Measurements from ENCODE around the gene BCL2L14. TPM values are rescaled to one million over a fixed set of nuclear protein-coding genes. Genes with fewer than 3 reads are reported as not detected.

Gene BCL2L14
- total and polyA plus RNA-seq, 2 of the 13 experiments (the other 11 are each of a cell fraction or from before 2014, with no cell fraction given) = 0.11 TPM; not detected in 1

- H3K27ac ChIP-seq (ENCODE audit: extremely low read length, insufficient read depth, low read length) = no peak overlapping the region
- intact Hi-C loops (cut with micrococcal nuclease; ENCODE audit: unreplicated experiment) (loop anchor here (1.0 to 10.0 kb wide), 3 partner anchors 132 to 667 kb away; no protein-coding TSS in a partner anchor), in situ Hi-C loops (cut with HindIII; ENCODE audit: extremely low pct_ligation_motif_present, low pct_unique_long_range_greater_than_20kb) (no loop called here)
- H3K4me3 ChIP-seq (replicated peaks in 1 of 3; ENCODE audit: insufficient read depth in 1 of 3, low read depth in 2 of 3, low read length in 3 of 3) = no peak overlapping the region
- ATAC-seq (no peak), DNase-seq (ENCODE audit: low spot score) (no peak), FAIRE-seq (no peak)
- H3K27me3 ChIP-seq (ENCODE audit: control insufficient read depth in 1 of 2, insufficient read depth in 2 of 2, low read length in 2 of 2) = peaks cover 3 to 13% of the 10 kb centered on the region in 2 experiments; a peak in 1 of 5 replicates
- no peaks in the 10 kb centered on the region for H3K79me2 ChIP-seq (ENCODE audit: insufficient read depth, low read length)
- no peak overlapping the region for H2AFZ ChIP-seq (ENCODE audit: low read length)
- POLR2A ChIA-PET = no interaction called here
- no peak overlapping the region for H3K9ac ChIP-seq (ENCODE audit: insufficient read depth, low read depth, low read length)
- no peaks in the 10 kb centered on the region for H3K9me3 ChIP-seq (ENCODE audit: low read length)
- BruUV-seq (replicated peaks) = no TSS peak
- peaks cover 9% of the 10 kb centered on the region for H3K4me1 ChIP-seq (ENCODE audit: insufficient read depth, low read length)
- no peaks in the 10 kb centered on the region for H3K36me3 ChIP-seq (replicated peaks in 1 of 2; ENCODE audit: control insufficient read depth in 1 of 2, insufficient read depth in 2 of 2, low read length in 2 of 2)
- TF ChIP-seq HMGXB4 (CRISPR knock-in tag; IDR thresholded peaks at IDR 0.05; ENCODE audit: borderline replicate concordance in 1 of 2, low read depth in 1 of 2) = no peak
- TF ChIP-seq ZSCAN31 (CRISPR knock-in tag; IDR thresholded peaks at IDR 0.05; ENCODE audit: low read depth) = no peak
- no peak for TF ChIP-seq TOPORS (CRISPR knock-in tag; IDR thresholded peaks at IDR 0.05)
- no peak for TF ChIP-seq IKZF1 (IDR thresholded peaks at IDR 0.05)
- no peak for TF ChIP-seq ZNF331 (CRISPR knock-in tag; IDR thresholded peaks at IDR 0.05)
- no peak for TF ChIP-seq ASH2L (IDR thresholded peaks at IDR 0.05; ENCODE audit: insufficient read length, low read depth, low read length)
- TF ChIP-seq SAFB2 (CRISPR knock-in tag; IDR thresholded peaks at IDR 0.05; ENCODE audit: borderline replicate concordance, low read depth) = no peak
- no peak for TF ChIP-seq ZSCAN22 (CRISPR knock-in tag; IDR thresholded peaks at IDR 0.05)
- TF ChIP-seq ZNF597 (CRISPR knock-in tag; IDR thresholded peaks at IDR 0.05) = no peak
- TF ChIP-seq ERF (CRISPR knock-in tag; IDR thresholded peaks at IDR 0.05) = no peak
- TF ChIP-seq ZSCAN30 (CRISPR knock-in tag; IDR thresholded peaks at IDR 0.05) = no peak
- CTCF ChIA-PET (ENCODE audit: low intra/inter-chr PET ratio, low total read pairs) = interaction anchor here (1.3 to 2.0 kb wide), 4 partner anchors 291 to 667 kb away, joined by 4 to 9 read pairs (median 6); no protein-coding TSS in a partner anchor
- no peaks in the 10 kb centered on the region for H4K20me1 ChIP-seq (ENCODE audit: insufficient read depth, low read length)
- H3K4me2 ChIP-seq (ENCODE audit: low read depth, low read length) = no peak overlapping the region
Measured at GRCh38 chr12:12036901-12037300, 33.8 kb upstream of the BCL2L14 start.
